SK-N-SH (cell line): ENCODE results near the gene CYP27B1. TPM values are rescaled to one million over a fixed set of nuclear protein-coding genes. Genes with fewer than 3 reads are reported as not detected.

Experiments used
- CTCF ChIA-PET: fragments of 300-600, 350-600 bp; formaldehyde crosslinking; extraction: SDS; loops from one replicate; lab custom pipeline; 2021; lab: Yijun Ruan, JAX
- POLR2A ChIA-PET: fragments of 350-600 bp; sonication (Branson Sonifier 250); formaldehyde crosslinking; extraction: SDS; loops from one replicate; lab custom pipeline; 2020; ENCODE audit warnings: antibody characterized with exemption, inconsistent platforms; lab: Yijun Ruan, JAX
- DNase-seq: peaks from one replicate; pipeline ENCODE4 v3.0.0; 2012
- H2AFZ ChIP-seq: fragments of 200-600 bp; sonication (generic); 2 replicates; pipeline ENCODE4 v1.8.1; 2016; ENCODE audit warnings: antibody characterized with exemption, mild to moderate bottlenecking, low read depth
- H3F3A ChIP-seq: fragments of 200-600 bp; sonication (generic); replicated peaks from 2 replicates; pipeline ENCODE3; 2016; ENCODE audit warnings: antibody characterized with exemption, mild to moderate bottlenecking; ENCODE audit not compliant: insufficient read depth
- H3K27ac ChIP-seq, 2 experiments: fragments of 200-500 bp in 1 of 2; fragments of 200-600 bp in 1 of 2; sonication (Bioruptor generic) in 1 of 2; sonication (generic), shearing (Covaris generic) in 1 of 2; 2 replicates each; pipeline versions ENCODE4 v1.5.1 to v1.6.1; 2014 to 2016; ENCODE audit warnings: low read depth in 2 of 2, inconsistent platforms in 1 of 2, low read length in 1 of 2, mild to moderate bottlenecking in 1 of 2, mixed read lengths in 1 of 2
- H3K27me3 ChIP-seq: fragments of 200-600 bp; sonication (generic), shearing (Covaris generic); 2 replicates; pipeline ENCODE4 v1.6.1; 2016; ENCODE audit warnings: mixed run types; ENCODE audit not compliant: insufficient read depth
- H3K36me3 ChIP-seq, 2 experiments: fragments of 200-500 bp in 1 of 2; fragments of 200-600 bp in 1 of 2; sonication (Bioruptor generic) in 1 of 2; sonication (generic) in 1 of 2; replicated peaks in 1 of 2; 2 replicates each; pipeline versions ENCODE3 to v1.5.1; 2014 to 2016; ENCODE audit warnings: low read length in 1 of 2, mild to moderate bottlenecking in 1 of 2; ENCODE audit not compliant: insufficient read depth in 2 of 2, control insufficient read depth in 1 of 2
- H3K4me1 ChIP-seq, 2 experiments: fragments of 200-500 bp in 1 of 2; fragments of 200-600 bp in 1 of 2; sonication (Bioruptor generic) in 1 of 2; sonication (generic), shearing (Covaris generic) in 1 of 2; 2 replicates each; pipeline versions ENCODE4 v1.5.1 to v1.6.1; 2014 to 2016; ENCODE audit warnings: low read depth in 1 of 2, low read length in 1 of 2, mixed run types in 1 of 2; ENCODE audit not compliant: insufficient read depth in 2 of 2, control insufficient read depth in 1 of 2
- H3K4me2 ChIP-seq: fragments of 200-600 bp; sonication (generic), shearing (Covaris generic); 2 replicates; pipeline ENCODE4 v1.6.1; 2017; ENCODE audit warnings: mixed run types
- H3K4me3 ChIP-seq, 2 experiments: fragments of 200-500 bp in 1 of 2; fragments of 200-600 bp in 1 of 2; sonication (Bioruptor generic) in 1 of 2; sonication (generic), shearing (Covaris generic) in 1 of 2; 2 replicates each; pipeline versions ENCODE4 v1.5.1 to v1.8.1; 2014 to 2016; ENCODE audit warnings: low read depth in 2 of 2, inconsistent platforms in 1 of 2, low read length in 1 of 2, mild to moderate bottlenecking in 1 of 2, mixed read lengths in 1 of 2, moderate library complexity in 1 of 2
- H3K79me2 ChIP-seq: fragments of 200-600 bp; sonication (generic); 2 replicates; pipeline ENCODE4 v1.8.1; 2017; ENCODE audit warnings: mild to moderate bottlenecking; ENCODE audit not compliant: insufficient read depth
- H3K9ac ChIP-seq: fragments of 200-600 bp; sonication (generic); 2 replicates; pipeline ENCODE4 v1.6.1; 2017; ENCODE audit warnings: mixed run types
- H3K9me2 ChIP-seq: fragments of 200-600 bp; sonication (generic); 2 replicates; pipeline ENCODE4 v1.6.1; 2017; ENCODE audit warnings: mixed run types
- H3K9me3 ChIP-seq: fragments of 200-600 bp; sonication (generic); 2 replicates; pipeline ENCODE4 v1.6.1; 2017; ENCODE audit warnings: mixed run types, mild to moderate bottlenecking, moderate library complexity
- H4K20me1 ChIP-seq: fragments of 200-600 bp; sonication (generic); 2 replicates; pipeline ENCODE4 v1.6.1; 2017; ENCODE audit warnings: mild to moderate bottlenecking, mixed run types; ENCODE audit not compliant: insufficient read depth
- EZH2phosphoT487 ChIP-seq: fragments of 200-600 bp; sonication (generic); IDR thresholded peaks from 2 replicates; pipeline ENCODE4 v1.6.1; 2017; ENCODE audit warnings: low read depth, mixed run types, mild to moderate bottlenecking, antibody characterized with exemption, moderate library complexity, borderline replicate concordance
- FOSL2 ChIP-seq: IDR thresholded peaks from 2 replicates; pipeline ENCODE4 v1.4.0; 2012; ENCODE audit warnings: low read depth, mild to moderate bottlenecking, moderate library complexity, borderline replicate concordance
- FOXJ3 ChIP-seq: sonication (generic); formaldehyde crosslinking; IDR thresholded peaks from 2 replicates; pipeline ENCODE4 v1.5.1; 2020; ENCODE audit warnings: mild to moderate bottlenecking, missing genetic modification reagents
- GATA2 ChIP-seq: sonication (generic); formaldehyde crosslinking; IDR thresholded peaks from 2 replicates; pipeline ENCODE4 v1.5.0; 2020; ENCODE audit warnings: mild to moderate bottlenecking, missing genetic modification reagents
- IRF3 ChIP-seq: fragments of 150-350 bp; IDR thresholded peaks from 2 replicates; pipeline ENCODE4 v1.6.1; 2016; ENCODE audit warnings: mild to moderate bottlenecking, low read depth, low read length
- JUND ChIP-seq: IDR thresholded peaks from 2 replicates; pipeline ENCODE4 v1.4.0; 2012
- MEF2A ChIP-seq: IDR thresholded peaks from 2 replicates; pipeline ENCODE4 v1.4.0; 2012; ENCODE audit warnings: low read depth, borderline replicate concordance
- NRF1 ChIP-seq: IDR thresholded peaks from 2 replicates; pipeline ENCODE4 v1.6.1; 2012; ENCODE audit warnings: low read depth, mild to moderate bottlenecking, low read length
- POLR2AphosphoS5 ChIP-seq: IDR thresholded peaks from 2 replicates; pipeline ENCODE4 v1.6.1; 2012; ENCODE audit warnings: low read depth, low read length
- REST ChIP-seq: IDR thresholded peaks from 2 replicates; pipeline ENCODE4 v1.6.1; 2012; ENCODE audit warnings: mild to moderate bottlenecking, low read depth, low read length, moderate library complexity
- RFX5 ChIP-seq: IDR thresholded peaks from 2 replicates; pipeline ENCODE4 v1.6.1; 2012; ENCODE audit warnings: mild to moderate bottlenecking, improper control_type of control experiment, low read length
- RXRA ChIP-seq: IDR thresholded peaks from 2 replicates; pipeline ENCODE4 v1.4.0; 2012; ENCODE audit warnings: low read depth, mild to moderate bottlenecking, borderline replicate concordance
- SIN3A ChIP-seq: IDR thresholded peaks from 2 replicates; pipeline ENCODE4 v1.6.1; 2012; ENCODE audit warnings: low read depth, mild to moderate bottlenecking, low read length, moderate library complexity, borderline replicate concordance
- TAF1 ChIP-seq: IDR thresholded peaks from 2 replicates; pipeline ENCODE4 v1.6.1; 2012; ENCODE audit warnings: low read depth, mild to moderate bottlenecking, low read length, moderate library complexity, borderline replicate concordance
- TEAD4 ChIP-seq: IDR thresholded peaks from 2 replicates; pipeline ENCODE4 v1.4.0; 2012; ENCODE audit warnings: mild to moderate bottlenecking, borderline replicate concordance; ENCODE audit not compliant: insufficient read depth
- YY1 ChIP-seq: IDR thresholded peaks from 2 replicates; pipeline ENCODE4 v1.4.0; 2012; ENCODE audit warnings: low read depth, mild to moderate bottlenecking
- ZBTB33 ChIP-seq: IDR thresholded peaks from 2 replicates; pipeline ENCODE4 v1.4.0; 2012; ENCODE audit warnings: low read depth, borderline replicate concordance
- WGBS: methylation state at CpG from one replicate; pipeline ENCODE4 v1.1.6; 2017; ENCODE audit warnings: low lambda C conversion rate; 5-methylcytosine and 5-hydroxymethylcytosine counted together
- polyA plus RNA-seq, 3 experiments: library from polyadenylated mRNA; depleted of rRNA; stranded (reverse); fragments of >200 nt; gene quantifications; 2 replicates each; pipeline ENCODE4 v1.2.3, GENCODE V29; 2012
- TF ChIP-seq, protein P1 (sequence below): IDR thresholded peaks from 2 replicates; pipeline ENCODE4 v1.4.0; 2012; ENCODE audit warnings: low read depth, borderline replicate concordance
- TF ChIP-seq, protein P2 (sequence below): fragments of 150-350 bp; IDR thresholded peaks from 2 replicates; pipeline ENCODE4 v1.6.1; 2017; ENCODE audit warnings: antibody characterized with exemption, low read length, low read depth, borderline replicate concordance

The CYP27B1 gene
- polyA plus RNA-seq, 1 of the 3 experiments (the other 2 are of a cell fraction), result 1.7 TPM

DNA sequence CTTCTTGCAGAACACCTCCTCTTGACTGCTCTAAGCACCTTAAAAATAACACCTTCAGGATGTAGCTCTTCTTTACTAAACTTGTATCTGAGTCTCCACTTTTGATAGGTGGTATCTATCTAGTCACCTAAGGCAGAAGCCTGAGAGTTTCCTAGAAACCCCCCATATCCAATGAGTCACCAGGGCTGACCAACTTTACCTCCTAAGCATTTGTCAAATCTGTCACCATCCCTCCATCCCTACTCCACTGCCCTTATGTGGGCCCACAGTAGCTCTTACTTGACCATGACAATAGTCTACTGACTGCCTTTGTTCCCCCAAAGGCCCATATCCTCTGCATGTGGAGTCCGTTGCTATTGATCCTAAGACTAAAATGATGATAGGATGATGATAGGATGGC lies 35.7 kb upstream of the CYP27B1 start:
- Histone ChIP-seq H3K27me3 (no peaks in the 10 kb centered on the region), H3K79me2 (no peaks in the 10 kb centered on the region), H3K9me2 (no peaks in the 10 kb centered on the region), H3K4me2 (no peak overlapping the region), H4K20me1 (no peaks in the 10 kb centered on the region), H3K4me3 (no peak overlapping the region), H3K9me3 (no peaks in the 10 kb centered on the region), H3F3A (peaks cover 7% of the 10 kb centered on the region), H2AFZ (no peak overlapping the region), H3K4me1 (no peaks in the 10 kb centered on the region; a peak in 1 of 4 replicates), H3K27ac (no peak overlapping the region), H3K36me3 (peaks cover 27 to 60% of the 10 kb centered on the region in 2 experiments), H3K9ac (no peak overlapping the region)
- ChIA-PET POLR2A (no interaction called here), CTCF (interaction anchor here (0.8 to 12.0 kb wide), 20 partner anchors 9 to 104 kb away, joined by 3 to 96 read pairs (median 6); partner anchors contain the start of genes AVIL, CYP27B1 and TSFM)
- DNase-seq, result no peak
- 93% methylated on average over 1 of the region's 1 CpG for WGBS
- TF ChIP-seq RXRA, result no peak
- TF ChIP-seq EZH2phosphoT487, result no peak
- TF ChIP-seq NRF1, result no peak
- no peak for TF ChIP-seq SIN3A
- no peak for TF ChIP-seq JUND
- TF ChIP-seq, protein P1, sequence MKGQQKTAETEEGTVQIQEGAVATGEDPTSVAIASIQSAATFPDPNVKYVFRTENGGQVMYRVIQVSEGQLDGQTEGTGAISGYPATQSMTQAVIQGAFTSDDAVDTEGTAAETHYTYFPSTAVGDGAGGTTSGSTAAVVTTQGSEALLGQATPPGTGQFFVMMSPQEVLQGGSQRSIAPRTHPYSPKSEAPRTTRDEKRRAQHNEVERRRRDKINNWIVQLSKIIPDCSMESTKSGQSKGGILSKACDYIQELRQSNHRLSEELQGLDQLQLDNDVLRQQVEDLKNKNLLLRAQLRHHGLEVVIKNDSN, result no peak
- no peak for TF ChIP-seq FOSL2
- TF ChIP-seq REST, result no peak
- TF ChIP-seq POLR2AphosphoS5, result no peak
- TF ChIP-seq FOXJ3 (CRISPR knock-in tag), result no peak
- TF ChIP-seq TAF1, result no peak
- no peak for TF ChIP-seq YY1
- no peak for TF ChIP-seq MEF2A
- no peak for TF ChIP-seq ZBTB33
- TF ChIP-seq, protein P2, sequence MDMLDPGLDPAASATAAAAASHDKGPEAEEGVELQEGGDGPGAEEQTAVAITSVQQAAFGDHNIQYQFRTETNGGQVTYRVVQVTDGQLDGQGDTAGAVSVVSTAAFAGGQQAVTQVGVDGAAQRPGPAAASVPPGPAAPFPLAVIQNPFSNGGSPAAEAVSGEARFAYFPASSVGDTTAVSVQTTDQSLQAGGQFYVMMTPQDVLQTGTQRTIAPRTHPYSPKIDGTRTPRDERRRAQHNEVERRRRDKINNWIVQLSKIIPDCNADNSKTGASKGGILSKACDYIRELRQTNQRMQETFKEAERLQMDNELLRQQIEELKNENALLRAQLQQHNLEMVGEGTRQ, result no peak
- TF ChIP-seq RFX5, result no peak
- no peak for TF ChIP-seq IRF3
- no peak for TF ChIP-seq TEAD4
- no peak for TF ChIP-seq GATA2 (CRISPR knock-in tag)
